Fibroblast of skin of back (primary cell): ENCODE results near the gene PLCB1.
"Not testable (repeated sequence)": the region's sequence is repeated elsewhere in the genome, so short reads cannot be mapped to it uniquely, and the experiment has no call there.

Source experiments
- DNase-seq: peaks from one replicate; pipeline ENCODE4 v3.0.0-alpha.2; 2013

The PLCB1 gene

GRCh38 chr20:8798505-8798904 is 666.4 kb downstream of the PLCB1 start:
- DNase-seq: no peak

GRCh38 chr20:8800089-8800488 is 668.0 kb downstream of the PLCB1 start:
- DNase-seq: no peak

- DNase-seq: no peak
These were observed 669.6 kb downstream of the PLCB1 start for GRCh38 chr20:8801686-8802085.

GRCh38 chr20:8803065-8803464 is 671.0 kb downstream of the PLCB1 start:
- peak; percentile 36 for DNase-seq

GRCh38 chr20:8803941-8804340 is 671.9 kb downstream of the PLCB1 start:
- DNase-seq: no peak

- no peak for DNase-seq
These were observed 673.8 kb downstream of the PLCB1 start for GRCh38 chr20:8805737-8806442.

- DNase-seq: no peak
These were observed 675.6 kb downstream of the PLCB1 start for GRCh38 chr20:8807480-8808201.

GRCh38 chr20:8808202-8808535 is 676.1 kb downstream of the PLCB1 start:
- DNase-seq: no peak

GRCh38 chr20:8809107-8809953 is 677.3 kb downstream of the PLCB1 start:
- no peak for DNase-seq

GRCh38 chr20:8811801-8812594 is 679.9 kb downstream of the PLCB1 start:
- DNase-seq: peak; percentile 29

GRCh38 chr20:8812817-8813216 is 680.8 kb downstream of the PLCB1 start:
- DNase-seq: no peak

GRCh38 chr20:8815208-8815607 is 683.1 kb downstream of the PLCB1 start:
- no peak for DNase-seq

- no peak for DNase-seq
These were observed 697.2 kb downstream of the PLCB1 start for GRCh38 chr20:8829256-8829655.

- DNase-seq: not testable (repeated sequence)
These were observed 702.2 kb downstream of the PLCB1 start for GRCh38 chr20:8834294-8834693.

GRCh38 chr20:8834851-8835250 is 702.8 kb downstream of the PLCB1 start:
- DNase-seq: no peak

GRCh38 chr20:8837396-8837795 is 705.3 kb downstream of the PLCB1 start:
- peak; percentile 88 for DNase-seq

- no peak for DNase-seq
These were observed 710.5 kb downstream of the PLCB1 start for GRCh38 chr20:8842525-8842924.

GRCh38 chr20:8844179-8844578 is 712.1 kb downstream of the PLCB1 start:
- no peak for DNase-seq

GRCh38 chr20:8849990-8850389 is 717.9 kb downstream of the PLCB1 start:
- DNase-seq: no peak

- DNase-seq: no peak
These were observed 719.4 kb downstream of the PLCB1 start for GRCh38 chr20:8851446-8851845.

- DNase-seq: not testable (repeated sequence)
These were observed 719.9 kb downstream of the PLCB1 start for GRCh38 chr20:8851919-8852318.

GRCh38 chr20:8853211-8853610 is 721.1 kb downstream of the PLCB1 start:
- not testable (repeated sequence) for DNase-seq
